HepG2 (cell line): ENCODE results near the gene MYL6. TPM values are rescaled to one million over a fixed set of nuclear protein-coding genes. Genes with fewer than 3 reads are reported as not detected.

ENCODE experiments used
- CBFB ChIP-seq: sonication (generic); formaldehyde crosslinking; IDR thresholded peaks from 2 replicates; pipeline ENCODE4 v1.4.0; 2020; ENCODE audit warnings: missing genetic modification reagents
- ERF ChIP-seq: IDR thresholded peaks from 2 replicates; pipeline ENCODE4 v1.6.1; 2018; ENCODE audit warnings: missing biosample characterization, missing genetic modification reagents
- FIP1L1 ChIP-seq: fragments of 200-400 bp; formaldehyde crosslinking; IDR thresholded peaks from 2 replicates; pipeline ENCODE4 v1.6.1; 2018; ENCODE audit warnings: low read depth, mild to moderate bottlenecking, low read length, moderate library complexity, borderline replicate concordance; ENCODE audit not compliant: insufficient read depth
- HIC2 ChIP-seq: sonication (generic); formaldehyde crosslinking; IDR thresholded peaks from 2 replicates; pipeline ENCODE4 v1.9.0; 2022; ENCODE audit warnings: low read depth, missing genetic modification reagents
- HOXD1 ChIP-seq: sonication (generic); formaldehyde crosslinking; IDR thresholded peaks from 2 replicates; pipeline ENCODE4 v1.5.0; 2020; ENCODE audit warnings: missing genetic modification reagents
- JDP2 ChIP-seq: sonication (generic); formaldehyde crosslinking; IDR thresholded peaks from 2 replicates; pipeline ENCODE4 v1.8.1; 2022; ENCODE audit warnings: missing genetic modification reagents, borderline replicate concordance
- MXD1 ChIP-seq: sonication (generic); formaldehyde crosslinking; IDR thresholded peaks from 2 replicates; pipeline ENCODE4 v1.4.0; 2020; ENCODE audit warnings: mild to moderate bottlenecking, missing genetic modification reagents
- PCBP2 ChIP-seq: fragments of 200-400 bp; formaldehyde crosslinking; optimal IDR thresholded peaks from 2 replicates; pipeline ENCODE3; 2018; ENCODE audit warnings: low read length, low read depth; ENCODE audit not compliant: poor library complexity, severe bottlenecking
- PPARG ChIP-seq: conservative IDR thresholded peaks from 2 replicates; pipeline ENCODE4 v1.6.1; 2016; ENCODE audit warnings: missing biosample characterization, missing genetic modification reagents
- ZMAT5 ChIP-seq: sonication (generic); formaldehyde crosslinking; IDR thresholded peaks from 2 replicates; pipeline ENCODE4 v1.5.0; 2020; ENCODE audit warnings: mild to moderate bottlenecking, low read depth, missing genetic modification reagents, borderline replicate concordance
- ZNF253 ChIP-seq: sonication (generic); formaldehyde crosslinking; IDR thresholded peaks from 2 replicates; pipeline ENCODE4 v1.8.0; 2022; ENCODE audit warnings: mild to moderate bottlenecking, missing genetic modification reagents, borderline replicate concordance
- ZNF562 ChIP-seq: sonication (generic); formaldehyde crosslinking; IDR thresholded peaks from 2 replicates; pipeline ENCODE4 v1.8.0; 2022; ENCODE audit warnings: missing genetic modification reagents, borderline replicate concordance
- ZNF660 ChIP-seq: sonication (generic); formaldehyde crosslinking; IDR thresholded peaks from 2 replicates; pipeline ENCODE4 v1.5.1; 2020; ENCODE audit warnings: mild to moderate bottlenecking, low read depth, missing genetic modification reagents, borderline replicate concordance
- polyA plus RNA-seq, 8 experiments: library from polyadenylated mRNA; depleted of rRNA in 3 of 8; stranded (reverse) in 7 of 8; unstranded in 1 of 8; fragments of >200 nt; fragmentation: Illumina TruSeq in 4 of 8; extraction: Trizol in 4 of 8; gene quantifications; 2 replicates each; pipeline versions ENCODE4 v1.2.1 to v1.2.3, GENCODE V29; 2011 to 2016; ENCODE audit warnings: low read depth in 4 of 8, missing spikeins in 1 of 8, mixed read lengths in 1 of 8; ENCODE audit not compliant: insufficient read depth in 1 of 8
- total RNA-seq, 5 experiments: library from RNA; depleted of rRNA; stranded (reverse); fragments of >200 nt; fragmentation: Illumina TruSeq; extraction: Trizol; gene quantifications; 2 replicates each; pipeline ENCODE4 v1.2.3, GENCODE V29; 2016; ENCODE audit warnings: low read depth in 1 of 5
- TF ChIP-seq, protein P1 (sequence below): sonication (generic); formaldehyde crosslinking; IDR thresholded peaks from 2 replicates; pipeline ENCODE4 v1.8.0; 2022; ENCODE audit warnings: mild to moderate bottlenecking, missing genetic modification reagents, moderate library complexity
- TF ChIP-seq, protein P2 (sequence below): sonication (generic); formaldehyde crosslinking; IDR thresholded peaks from 2 replicates; pipeline ENCODE4 v1.4.0; 2020; ENCODE audit warnings: missing genetic modification reagents, low read depth, mild to moderate bottlenecking, borderline replicate concordance
- TF ChIP-seq, protein P3 (sequence below): sonication (generic); formaldehyde crosslinking; IDR thresholded peaks from 2 replicates; pipeline ENCODE4 v1.5.1; 2020; ENCODE audit warnings: missing genetic modification reagents, mild to moderate bottlenecking, borderline replicate concordance
- TF ChIP-seq, protein P4 (sequence below): sonication (generic); formaldehyde crosslinking; IDR thresholded peaks from 2 replicates; pipeline ENCODE4 v1.5.0; 2020; ENCODE audit warnings: mild to moderate bottlenecking, missing genetic modification reagents, moderate library complexity

MYL6 gene
- total and polyA plus RNA-seq, 2 of the 13 experiments (the other 11 are each of a cell fraction or from before 2014, with no cell fraction given) = 1,127 to 1,192 TPM

GRCh38 chr12:56158029-56158925 lies at the start of gene MYL6 (continued):
- TF ChIP-seq, protein P1, sequence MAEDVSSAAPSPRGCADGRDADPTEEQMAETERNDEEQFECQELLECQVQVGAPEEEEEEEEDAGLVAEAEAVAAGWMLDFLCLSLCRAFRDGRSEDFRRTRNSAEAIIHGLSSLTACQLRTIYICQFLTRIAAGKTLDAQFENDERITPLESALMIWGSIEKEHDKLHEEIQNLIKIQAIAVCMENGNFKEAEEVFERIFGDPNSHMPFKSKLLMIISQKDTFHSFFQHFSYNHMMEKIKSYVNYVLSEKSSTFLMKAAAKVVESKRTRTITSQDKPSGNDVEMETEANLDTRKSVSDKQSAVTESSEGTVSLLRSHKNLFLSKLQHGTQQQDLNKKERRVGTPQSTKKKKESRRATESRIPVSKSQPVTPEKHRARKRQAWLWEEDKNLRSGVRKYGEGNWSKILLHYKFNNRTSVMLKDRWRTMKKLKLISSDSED (CRISPR knock-in tag) = no peak
- TF ChIP-seq, protein P2, sequence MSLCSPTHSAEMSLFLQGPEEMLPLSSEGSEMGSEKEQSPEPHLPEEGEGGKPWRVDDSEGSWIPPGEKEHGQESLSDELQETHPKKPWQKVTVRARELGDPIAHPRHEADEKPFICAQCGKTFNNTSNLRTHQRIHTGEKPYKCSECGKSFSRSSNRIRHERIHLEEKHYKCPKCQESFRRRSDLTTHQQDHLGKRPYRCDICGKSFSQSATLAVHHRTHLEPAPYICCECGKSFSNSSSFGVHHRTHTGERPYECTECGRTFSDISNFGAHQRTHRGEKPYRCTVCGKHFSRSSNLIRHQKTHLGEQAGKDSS (CRISPR knock-in tag) = peak; percentile 43; the same call in 1 of the 2 replicates
- TF ChIP-seq ERF (CRISPR knock-in tag) (peak; percentile 21; the same call in 1 of the 2 replicates), HIC2 (CRISPR knock-in tag) (no peak), PCBP2 (no peak), MXD1 (no peak), FIP1L1 (no peak), CBFB (no peak), ZNF253 (CRISPR knock-in tag) (peak; percentile 77; the same call in 1 of the 2 replicates), ZMAT5 (CRISPR knock-in tag) (no peak), ZNF562 (CRISPR knock-in tag) (no peak), HOXD1 (no peak), JDP2 (no peak), ZNF660 (no peak), PPARG (CRISPR knock-in tag) (0 out of 2 replicates have a peak, but pooled peaks have one; percentile 17)
- TF ChIP-seq, protein P3, sequence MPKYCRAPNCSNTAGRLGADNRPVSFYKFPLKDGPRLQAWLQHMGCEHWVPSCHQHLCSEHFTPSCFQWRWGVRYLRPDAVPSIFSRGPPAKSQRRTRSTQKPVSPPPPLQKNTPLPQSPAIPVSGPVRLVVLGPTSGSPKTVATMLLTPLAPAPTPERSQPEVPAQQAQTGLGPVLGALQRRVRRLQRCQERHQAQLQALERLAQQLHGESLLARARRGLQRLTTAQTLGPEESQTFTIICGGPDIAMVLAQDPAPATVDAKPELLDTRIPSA (CRISPR knock-in tag) = no peak
- TF ChIP-seq, protein P4, sequence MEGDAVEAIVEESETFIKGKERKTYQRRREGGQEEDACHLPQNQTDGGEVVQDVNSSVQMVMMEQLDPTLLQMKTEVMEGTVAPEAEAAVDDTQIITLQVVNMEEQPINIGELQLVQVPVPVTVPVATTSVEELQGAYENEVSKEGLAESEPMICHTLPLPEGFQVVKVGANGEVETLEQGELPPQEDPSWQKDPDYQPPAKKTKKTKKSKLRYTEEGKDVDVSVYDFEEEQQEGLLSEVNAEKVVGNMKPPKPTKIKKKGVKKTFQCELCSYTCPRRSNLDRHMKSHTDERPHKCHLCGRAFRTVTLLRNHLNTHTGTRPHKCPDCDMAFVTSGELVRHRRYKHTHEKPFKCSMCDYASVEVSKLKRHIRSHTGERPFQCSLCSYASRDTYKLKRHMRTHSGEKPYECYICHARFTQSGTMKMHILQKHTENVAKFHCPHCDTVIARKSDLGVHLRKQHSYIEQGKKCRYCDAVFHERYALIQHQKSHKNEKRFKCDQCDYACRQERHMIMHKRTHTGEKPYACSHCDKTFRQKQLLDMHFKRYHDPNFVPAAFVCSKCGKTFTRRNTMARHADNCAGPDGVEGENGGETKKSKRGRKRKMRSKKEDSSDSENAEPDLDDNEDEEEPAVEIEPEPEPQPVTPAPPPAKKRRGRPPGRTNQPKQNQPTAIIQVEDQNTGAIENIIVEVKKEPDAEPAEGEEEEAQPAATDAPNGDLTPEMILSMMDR (CRISPR knock-in tag) = no peak
